Mesendoderm (in vitro differentiated cells): Measurements from ENCODE around the gene FGD4.

Experiments
- DNase-seq: peaks from one replicate; pipeline ENCODE4 v3.0.0; 2013
- H2AK5ac ChIP-seq: 2 replicates; pipeline ENCODE4 v1.6.1; 2013; ENCODE audit warnings: low read length, inconsistent platforms
- H2BK120ac ChIP-seq: 2 replicates; pipeline ENCODE4 v1.6.1; 2013; ENCODE audit warnings: low read depth, mild to moderate bottlenecking, low read length, moderate library complexity, mixed read lengths
- H2BK15ac ChIP-seq: replicated peaks from 2 replicates; pipeline ENCODE4 v1.6.1; 2013; ENCODE audit warnings: low read depth, mild to moderate bottlenecking, moderate library complexity
- H2BK5ac ChIP-seq: 2 replicates; pipeline ENCODE4 v1.6.1; 2013; ENCODE audit warnings: low read length, inconsistent platforms
- H3K18ac ChIP-seq: 2 replicates; pipeline ENCODE4 v1.6.1; 2013; ENCODE audit warnings: mild to moderate bottlenecking, low read length, mixed read lengths
- H3K23ac ChIP-seq: one replicate; pipeline ENCODE4 v1.6.1; 2013; ENCODE audit warnings: low read length
- H3K27ac ChIP-seq: 2 replicates; pipeline ENCODE4 v1.5.1; 2013; ENCODE audit warnings: low read depth, mild to moderate bottlenecking, inconsistent platforms, low read length, moderate library complexity
- H3K27me3 ChIP-seq: 2 replicates; pipeline ENCODE4 v1.6.1; 2013; ENCODE audit warnings: low read length, control low read depth, mild to moderate bottlenecking, inconsistent platforms; ENCODE audit not compliant: insufficient read depth, poor library complexity
- H3K36me3 ChIP-seq: 2 replicates; pipeline ENCODE4 v1.6.1; 2013; ENCODE audit warnings: low read length, inconsistent platforms; ENCODE audit not compliant: control insufficient read depth, insufficient read depth
- H3K4ac ChIP-seq: one replicate; pipeline ENCODE4 v1.6.1; 2013; ENCODE audit warnings: low read depth, mild to moderate bottlenecking, low read length, moderate library complexity
- H3K4me1 ChIP-seq: 2 replicates; pipeline ENCODE4 v1.6.1; 2013; ENCODE audit warnings: low read depth, low read length, inconsistent platforms; ENCODE audit not compliant: control insufficient read depth
- H3K4me2 ChIP-seq: 2 replicates; pipeline ENCODE4 v1.6.1; 2013; ENCODE audit warnings: low read length
- H3K4me3 ChIP-seq: 2 replicates; pipeline ENCODE4 v1.5.1; 2013; ENCODE audit warnings: mild to moderate bottlenecking, low read length
- H3K56ac ChIP-seq: one replicate; pipeline ENCODE4 v1.6.1; 2013; ENCODE audit warnings: low read length
- H3K79me1 ChIP-seq: 2 replicates; pipeline ENCODE4 v1.6.1; 2013; ENCODE audit warnings: low read length, inconsistent platforms
- H3K79me2 ChIP-seq: 2 replicates; pipeline ENCODE4 v1.6.1; 2013; ENCODE audit warnings: mild to moderate bottlenecking, low read length; ENCODE audit not compliant: control insufficient read depth, insufficient read depth
- H3K9ac ChIP-seq: 2 replicates; pipeline ENCODE4 v1.6.1; 2013; ENCODE audit warnings: low read length, inconsistent platforms
- H4K5ac ChIP-seq: one replicate; pipeline ENCODE4 v1.6.1; 2013; ENCODE audit warnings: low read length
- H4K8ac ChIP-seq: one replicate; pipeline ENCODE4 v1.6.1; 2013; ENCODE audit warnings: low read depth, mild to moderate bottlenecking, control low read depth, low read length, moderate library complexity
- WGBS: extraction: QIAGEN DNeasy Blood & Tissue Kit; methylation state at CpG from one replicate; pipeline ENCODE4 v1.1.7; 2013; ENCODE audit warnings: low lambda C conversion rate, missing lambda C conversion rate; ENCODE audit not compliant: insufficient coverage; ENCODE audit errors: extremely low coverage; 5-methylcytosine and 5-hydroxymethylcytosine counted together

Gene FGD4

GRCh38 chr12:32549675-32550079, 150.3 kb downstream of the FGD4 start:
- Histone ChIP-seq H3K23ac (no peak overlapping the region), H2BK15ac (no peak overlapping the region), H3K79me1 (peaks cover 3% of the 10 kb centered on the region), H3K18ac (no peak overlapping the region), H2BK5ac (no peak overlapping the region), H4K5ac (no peak overlapping the region), H3K27ac (no peak overlapping the region), H3K36me3 (no peaks in the 10 kb centered on the region), H2AK5ac (no peak overlapping the region), H3K79me2 (peaks cover 4% of the 10 kb centered on the region), H3K4me3 (no peak overlapping the region), H3K4ac (no peak overlapping the region), H3K9ac (no peak overlapping the region), H2BK120ac (no peak overlapping the region), H3K4me1 (no peaks in the 10 kb centered on the region), H3K56ac (no peak overlapping the region), H4K8ac (no peak overlapping the region), H3K27me3 (no peaks in the 10 kb centered on the region), H3K4me2 (no peak overlapping the region)
- no CpG with 5 or more reads among the region's 8 CpGs for WGBS
- DNase-seq: peak; percentile 16

GRCh38 chr12:32551058-32551457, 151.7 kb downstream of the FGD4 start:
- no peak overlapping the region for H2BK15ac ChIP-seq
- no peak overlapping the region for H2BK120ac ChIP-seq
- no peak overlapping the region for H4K8ac ChIP-seq
- no peak overlapping the region for H3K4me2 ChIP-seq
- H3K36me3 ChIP-seq: no peaks in the 10 kb centered on the region
- H3K9ac ChIP-seq: no peak overlapping the region
- H3K4ac ChIP-seq: no peak overlapping the region
- WGBS: no CpG with 5 or more reads among the region's 2 CpGs
- H3K4me1 ChIP-seq: no peaks in the 10 kb centered on the region
- H2AK5ac ChIP-seq: no peak overlapping the region
- H3K79me1 ChIP-seq: peaks cover 2% of the 10 kb centered on the region
- no peak overlapping the region for H3K4me3 ChIP-seq
- no peak for DNase-seq
- H3K18ac ChIP-seq: peak overlapping the region; percentile 30
- H4K5ac ChIP-seq: no peak overlapping the region
- no peak overlapping the region for H3K27ac ChIP-seq
- H2BK5ac ChIP-seq: no peak overlapping the region
- no peaks in the 10 kb centered on the region for H3K27me3 ChIP-seq
- no peak overlapping the region for H3K56ac ChIP-seq
- peaks cover 2% of the 10 kb centered on the region for H3K79me2 ChIP-seq
- no peak overlapping the region for H3K23ac ChIP-seq

GRCh38 chr12:32558903-32559302, 159.5 kb downstream of the FGD4 start:
- no peak for DNase-seq
- Histone ChIP-seq H2BK15ac (no peak overlapping the region), H3K79me1 (peaks cover 3% of the 10 kb centered on the region), H3K4me2 (no peak overlapping the region), H2AK5ac (no peak overlapping the region), H2BK5ac (no peak overlapping the region), H3K18ac (no peak overlapping the region), H3K4me1 (peaks cover 1% of the 10 kb centered on the region), H3K23ac (no peak overlapping the region), H3K36me3 (no peaks in the 10 kb centered on the region), H4K5ac (no peak overlapping the region), H3K4me3 (no peak overlapping the region), H3K27me3 (no peaks in the 10 kb centered on the region), H4K8ac (no peak overlapping the region), H3K27ac (no peak overlapping the region), H3K56ac (no peak overlapping the region), H3K9ac (no peak overlapping the region), H3K4ac (no peak overlapping the region), H3K79me2 (no peaks in the 10 kb centered on the region), H2BK120ac (no peak overlapping the region)
- no CpG with 5 or more reads among the region's 1 CpG for WGBS

DNA sequence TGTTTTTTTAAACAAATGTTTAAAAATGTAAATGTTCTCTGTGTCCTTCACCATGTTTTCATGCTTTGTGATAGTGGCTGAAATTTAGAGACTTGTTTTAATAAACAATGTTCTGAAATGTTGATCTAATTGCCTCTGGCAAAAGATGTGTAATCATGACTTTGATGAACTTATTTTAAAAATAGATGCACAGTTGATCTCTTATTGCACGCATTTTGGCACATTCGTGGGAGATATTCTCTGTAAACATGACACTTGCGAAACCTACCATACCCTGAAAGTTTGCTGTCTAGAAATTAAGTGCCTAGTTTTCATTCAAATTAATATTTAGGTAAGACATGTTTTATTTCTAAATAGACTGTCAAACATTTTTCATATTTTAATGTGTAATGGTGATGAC, 160.1 kb downstream of the FGD4 start:
- H2BK15ac ChIP-seq: no peak overlapping the region
- no CpG with 5 or more reads among the region's 3 CpGs for WGBS
- no peak overlapping the region for H4K8ac ChIP-seq
- no peak for DNase-seq
- no peak overlapping the region for H3K56ac ChIP-seq
- no peak overlapping the region for H4K5ac ChIP-seq
- H3K36me3 ChIP-seq: no peaks in the 10 kb centered on the region
- H2BK120ac ChIP-seq: no peak overlapping the region
- H3K4me1 ChIP-seq: peaks cover 1% of the 10 kb centered on the region
- H3K79me2 ChIP-seq: no peaks in the 10 kb centered on the region
- H3K27me3 ChIP-seq: no peaks in the 10 kb centered on the region
- H3K18ac ChIP-seq: no peak overlapping the region
- no peak overlapping the region for H2BK5ac ChIP-seq
- H2AK5ac ChIP-seq: no peak overlapping the region
- H3K4ac ChIP-seq: no peak overlapping the region
- H3K9ac ChIP-seq: no peak overlapping the region
- H3K23ac ChIP-seq: no peak overlapping the region
- H3K79me1 ChIP-seq: peaks cover 3% of the 10 kb centered on the region
- no peak overlapping the region for H3K4me3 ChIP-seq
- H3K4me2 ChIP-seq: no peak overlapping the region
- no peak overlapping the region for H3K27ac ChIP-seq

- no peaks in the 10 kb centered on the region for H3K36me3 ChIP-seq
- H3K79me1 ChIP-seq: peaks cover 3% of the 10 kb centered on the region
- no peak overlapping the region for H3K4me2 ChIP-seq
- no peak overlapping the region for H3K23ac ChIP-seq
- no peak overlapping the region for H2AK5ac ChIP-seq
- H3K27me3 ChIP-seq: no peaks in the 10 kb centered on the region
- no peaks in the 10 kb centered on the region for H3K79me2 ChIP-seq
- H2BK120ac ChIP-seq: no peak overlapping the region
- H3K4ac ChIP-seq: no peak overlapping the region
- WGBS: no CpG with 5 or more reads among the region's 4 CpGs
- no peak overlapping the region for H3K56ac ChIP-seq
- H2BK15ac ChIP-seq: no peak overlapping the region
- H3K9ac ChIP-seq: no peak overlapping the region
- no peak overlapping the region for H4K8ac ChIP-seq
- H3K4me3 ChIP-seq: no peak overlapping the region
- DNase-seq: no peak
- peak overlapping the region; percentile 51 for H3K18ac ChIP-seq
- H3K27ac ChIP-seq: no peak overlapping the region
- peaks cover 1% of the 10 kb centered on the region for H3K4me1 ChIP-seq
- no peak overlapping the region for H2BK5ac ChIP-seq
- H4K5ac ChIP-seq: no peak overlapping the region
Observed at GRCh38 chr12:32560520-32560919, 161.2 kb downstream of the FGD4 start.

- Histone ChIP-seq H3K23ac (no peak overlapping the region), H3K36me3 (no peaks in the 10 kb centered on the region), H3K18ac (no peak overlapping the region), H3K4me2 (no peak overlapping the region), H3K79me1 (peaks cover 3% of the 10 kb centered on the region), H2BK15ac (no peak overlapping the region), H2BK5ac (no peak overlapping the region), H2BK120ac (no peak overlapping the region), H3K27ac (no peak overlapping the region), H3K4ac (no peak overlapping the region), H3K9ac (no peak overlapping the region), H4K5ac (no peak overlapping the region), H3K4me1 (peaks cover 2% of the 10 kb centered on the region), H3K4me3 (no peak overlapping the region), H3K56ac (no peak overlapping the region), H3K79me2 (no peaks in the 10 kb centered on the region), H3K27me3 (no peaks in the 10 kb centered on the region), H2AK5ac (no peak overlapping the region), H4K8ac (no peak overlapping the region)
- no CpG with 5 or more reads among the region's 11 CpGs for WGBS
- no peak for DNase-seq
Observed at GRCh38 chr12:32561931-32562341, 162.6 kb downstream of the FGD4 start.
